HepG2 (cell line): ENCODE results near the gene ATG16L2. TPM values are rescaled to one million over a fixed set of nuclear protein-coding genes. Genes with fewer than 3 reads are reported as not detected.
A peak's percentile ranks its signal among the peaks of the same experiment; 100 is the strongest.

Experiments
- ATF1 ChIP-seq: IDR thresholded peaks from 2 replicates; pipeline ENCODE4 v1.6.1; 2016; ENCODE audit warnings: mild to moderate bottlenecking, control low read depth
- DMAP1 ChIP-seq: IDR thresholded peaks from 2 replicates; pipeline ENCODE4 v1.6.1; 2016
- EEA1 ChIP-seq: sonication (generic); formaldehyde crosslinking; IDR thresholded peaks from 2 replicates; pipeline ENCODE4 v1.5.1; 2020; ENCODE audit warnings: mild to moderate bottlenecking, missing genetic modification reagents, borderline replicate concordance
- ISL2 ChIP-seq: sonication (generic); formaldehyde crosslinking; IDR thresholded peaks from 2 replicates; pipeline ENCODE4 v1.5.0; 2020; ENCODE audit warnings: missing genetic modification reagents
- KLF9 ChIP-seq: IDR thresholded peaks from 2 replicates; pipeline ENCODE4 v1.6.1; 2016; ENCODE audit warnings: low read depth
- SAP130 ChIP-seq: IDR thresholded peaks from 2 replicates; pipeline ENCODE4 v1.6.1; 2016; ENCODE audit warnings: low read depth
- TP53 ChIP-seq: sonication (generic); formaldehyde crosslinking; conservative IDR thresholded peaks from 2 replicates; pipeline ENCODE4 v1.4.0; 2020; ENCODE audit warnings: missing genetic modification reagents
- ZFAT ChIP-seq: sonication (generic); formaldehyde crosslinking; conservative IDR thresholded peaks from 2 replicates; pipeline ENCODE4 v1.8.1; 2023; ENCODE audit warnings: missing genetic modification reagents, inconsistent platforms
- ZMAT3 ChIP-seq: sonication (generic); formaldehyde crosslinking; conservative IDR thresholded peaks from 2 replicates; pipeline ENCODE4 v1.7.0; 2021; ENCODE audit warnings: missing genetic modification reagents
- ZNF17 ChIP-seq: sonication (generic); formaldehyde crosslinking; IDR thresholded peaks from 2 replicates; pipeline ENCODE4 v1.5.0; 2020; ENCODE audit warnings: mild to moderate bottlenecking, missing genetic modification reagents
- ZNF552 ChIP-seq: sonication (generic); formaldehyde crosslinking; IDR thresholded peaks from 2 replicates; pipeline ENCODE4 v1.9.0; 2022; ENCODE audit warnings: missing genetic modification reagents, mild to moderate bottlenecking, borderline replicate concordance
- ZNF75D ChIP-seq: sonication (generic); formaldehyde crosslinking; IDR thresholded peaks from 2 replicates; pipeline ENCODE4 v1.8.1; 2023; ENCODE audit warnings: missing genetic modification reagents, mild to moderate bottlenecking, borderline replicate concordance
- ZNF772 ChIP-seq: sonication (generic); formaldehyde crosslinking; IDR thresholded peaks from 2 replicates; pipeline ENCODE4 v1.5.0; 2020; ENCODE audit warnings: mild to moderate bottlenecking, missing genetic modification reagents
- ZNF790 ChIP-seq: sonication (generic); formaldehyde crosslinking; IDR thresholded peaks from 2 replicates; pipeline ENCODE4 v1.8.0; 2022; ENCODE audit warnings: missing genetic modification reagents, mild to moderate bottlenecking, borderline replicate concordance
- polyA plus RNA-seq, 8 experiments: library from polyadenylated mRNA; depleted of rRNA in 3 of 8; stranded (reverse) in 7 of 8; unstranded in 1 of 8; fragments of >200 nt; fragmentation: Illumina TruSeq in 4 of 8; extraction: Trizol in 4 of 8; gene quantifications; 2 replicates each; pipeline versions ENCODE4 v1.2.1 to v1.2.3, GENCODE V29; 2011 to 2016; ENCODE audit warnings: low read depth in 4 of 8, missing spikeins in 1 of 8, mixed read lengths in 1 of 8; ENCODE audit not compliant: insufficient read depth in 1 of 8
- total RNA-seq, 5 experiments: library from RNA; depleted of rRNA; stranded (reverse); fragments of >200 nt; fragmentation: Illumina TruSeq; extraction: Trizol; gene quantifications; 2 replicates each; pipeline ENCODE4 v1.2.3, GENCODE V29; 2016; ENCODE audit warnings: low read depth in 1 of 5
- TF ChIP-seq, protein P1 (sequence below): sonication (generic); formaldehyde crosslinking; conservative IDR thresholded peaks from 2 replicates; pipeline ENCODE4 v1.4.0; 2020; ENCODE audit warnings: missing genetic modification reagents
- TF ChIP-seq, protein P2 (sequence below): sonication (generic); formaldehyde crosslinking; conservative IDR thresholded peaks from 2 replicates; pipeline ENCODE4 v1.4.0; 2020; ENCODE audit warnings: missing genetic modification reagents
- TF ChIP-seq, protein P3 (sequence below), 2 experiments: sonication (generic) in 1 of 2; formaldehyde crosslinking in 1 of 2; IDR thresholded peaks; 2 replicates each; pipeline versions ENCODE4 v1.6.1 to v1.9.0; 2014 to 2022; ENCODE audit warnings: antibody characterized with exemption in 1 of 2, borderline replicate concordance in 1 of 2, inconsistent platforms in 1 of 2, low read depth in 1 of 2, missing genetic modification reagents in 1 of 2
- TF ChIP-seq, protein P4 (sequence below): sonication (generic); formaldehyde crosslinking; IDR thresholded peaks from 2 replicates; pipeline ENCODE4 v1.4.0; 2020; ENCODE audit warnings: missing genetic modification reagents, borderline replicate concordance

Gene ATG16L2
- total and polyA plus RNA-seq, 2 of the 13 experiments (the other 11 are each of a cell fraction or from before 2014, with no cell fraction given) = 6.2 to 14.8 TPM

DNA sequence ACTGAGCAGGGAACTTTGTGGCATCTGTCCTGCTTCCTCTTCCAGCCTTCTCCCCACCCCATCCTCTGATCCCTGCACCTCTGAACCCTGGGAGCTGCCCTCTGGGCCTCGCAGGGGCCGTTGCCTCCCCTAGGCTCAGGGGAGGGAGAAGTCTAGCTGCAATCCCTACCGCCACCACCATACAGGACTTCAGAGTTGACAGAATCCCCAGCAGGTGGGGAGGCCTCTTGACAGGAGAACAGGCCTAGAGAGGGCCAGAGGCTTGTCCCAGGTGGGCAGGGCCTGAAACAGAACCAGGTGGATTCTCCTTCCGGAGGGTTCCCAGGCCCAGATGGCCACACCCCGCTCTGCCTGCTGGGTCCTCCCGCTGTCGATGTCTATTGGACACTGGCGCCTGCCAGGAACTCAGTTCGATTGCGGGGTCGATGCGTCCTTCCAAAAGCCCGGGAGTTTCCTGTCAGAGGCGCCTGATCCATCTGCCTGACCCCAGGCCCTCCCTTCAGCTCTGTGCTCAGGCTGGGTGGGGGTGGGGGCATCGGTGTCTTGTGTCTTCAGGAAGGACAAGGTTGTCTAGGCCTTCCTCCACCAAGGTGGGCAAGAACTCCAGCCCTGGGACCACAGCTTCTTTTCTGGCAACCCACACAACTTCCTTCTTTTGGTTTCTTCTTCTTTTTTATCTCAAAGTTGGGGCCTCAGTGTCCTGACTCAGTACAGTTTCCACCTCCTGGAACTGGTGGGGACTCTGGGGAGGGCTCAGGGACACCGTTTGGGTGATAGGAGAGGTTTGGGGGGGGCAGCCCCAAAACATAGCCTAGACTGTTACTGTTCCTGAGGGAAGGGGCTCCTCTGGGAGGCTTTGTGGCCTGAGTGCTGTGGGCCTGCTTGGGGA is 26.8 kb upstream of the ATG16L2 start (continued):
- TF ChIP-seq, protein P1, sequence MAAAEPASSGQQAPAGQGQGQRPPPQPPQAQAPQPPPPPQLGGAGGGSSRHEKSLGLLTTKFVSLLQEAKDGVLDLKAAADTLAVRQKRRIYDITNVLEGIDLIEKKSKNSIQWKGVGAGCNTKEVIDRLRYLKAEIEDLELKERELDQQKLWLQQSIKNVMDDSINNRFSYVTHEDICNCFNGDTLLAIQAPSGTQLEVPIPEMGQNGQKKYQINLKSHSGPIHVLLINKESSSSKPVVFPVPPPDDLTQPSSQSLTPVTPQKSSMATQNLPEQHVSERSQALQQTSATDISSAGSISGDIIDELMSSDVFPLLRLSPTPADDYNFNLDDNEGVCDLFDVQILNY (CRISPR knock-in tag) = no peak
- no peak for TF ChIP-seq ZNF75D (CRISPR knock-in tag)
- TF ChIP-seq KLF9 = peak; percentile 80; the same call in 1 of the 2 replicates
- no peak for TF ChIP-seq ZNF17
- TF ChIP-seq ATF1 = no peak
- TF ChIP-seq ZNF552 (CRISPR knock-in tag) = no peak
- no peak for TF ChIP-seq ISL2
- no peak for TF ChIP-seq ZFAT
- TF ChIP-seq, protein P2, sequence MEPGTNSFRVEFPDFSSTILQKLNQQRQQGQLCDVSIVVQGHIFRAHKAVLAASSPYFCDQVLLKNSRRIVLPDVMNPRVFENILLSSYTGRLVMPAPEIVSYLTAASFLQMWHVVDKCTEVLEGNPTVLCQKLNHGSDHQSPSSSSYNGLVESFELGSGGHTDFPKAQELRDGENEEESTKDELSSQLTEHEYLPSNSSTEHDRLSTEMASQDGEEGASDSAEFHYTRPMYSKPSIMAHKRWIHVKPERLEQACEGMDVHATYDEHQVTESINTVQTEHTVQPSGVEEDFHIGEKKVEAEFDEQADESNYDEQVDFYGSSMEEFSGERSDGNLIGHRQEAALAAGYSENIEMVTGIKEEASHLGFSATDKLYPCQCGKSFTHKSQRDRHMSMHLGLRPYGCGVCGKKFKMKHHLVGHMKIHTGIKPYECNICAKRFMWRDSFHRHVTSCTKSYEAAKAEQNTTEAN = no peak
- TF ChIP-seq SAP130 (CRISPR knock-in tag) = peak; percentile 89
- TF ChIP-seq ZNF772 = peak; percentile 16; the same call in 1 of the 2 replicates
- TF ChIP-seq, protein P3, sequence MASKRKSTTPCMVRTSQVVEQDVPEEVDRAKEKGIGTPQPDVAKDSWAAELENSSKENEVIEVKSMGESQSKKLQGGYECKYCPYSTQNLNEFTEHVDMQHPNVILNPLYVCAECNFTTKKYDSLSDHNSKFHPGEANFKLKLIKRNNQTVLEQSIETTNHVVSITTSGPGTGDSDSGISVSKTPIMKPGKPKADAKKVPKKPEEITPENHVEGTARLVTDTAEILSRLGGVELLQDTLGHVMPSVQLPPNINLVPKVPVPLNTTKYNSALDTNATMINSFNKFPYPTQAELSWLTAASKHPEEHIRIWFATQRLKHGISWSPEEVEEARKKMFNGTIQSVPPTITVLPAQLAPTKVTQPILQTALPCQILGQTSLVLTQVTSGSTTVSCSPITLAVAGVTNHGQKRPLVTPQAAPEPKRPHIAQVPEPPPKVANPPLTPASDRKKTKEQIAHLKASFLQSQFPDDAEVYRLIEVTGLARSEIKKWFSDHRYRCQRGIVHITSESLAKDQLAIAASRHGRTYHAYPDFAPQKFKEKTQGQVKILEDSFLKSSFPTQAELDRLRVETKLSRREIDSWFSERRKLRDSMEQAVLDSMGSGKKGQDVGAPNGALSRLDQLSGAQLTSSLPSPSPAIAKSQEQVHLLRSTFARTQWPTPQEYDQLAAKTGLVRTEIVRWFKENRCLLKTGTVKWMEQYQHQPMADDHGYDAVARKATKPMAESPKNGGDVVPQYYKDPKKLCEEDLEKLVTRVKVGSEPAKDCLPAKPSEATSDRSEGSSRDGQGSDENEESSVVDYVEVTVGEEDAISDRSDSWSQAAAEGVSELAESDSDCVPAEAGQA (IDR thresholded peaks at IDR 0.05; ENCODE audit: low read depth) = no peak
- TF ChIP-seq, protein P3 (CRISPR knock-in tag; IDR thresholded peaks at IDR 0.05; ENCODE audit: borderline replicate concordance) = no peak
- TF ChIP-seq ZNF790 = no peak
- TF ChIP-seq TP53 (CRISPR knock-in tag) = no peak
- no peak; the same call in 1 of the 2 replicates for TF ChIP-seq ZMAT3 (CRISPR knock-in tag)
- TF ChIP-seq, protein P4, sequence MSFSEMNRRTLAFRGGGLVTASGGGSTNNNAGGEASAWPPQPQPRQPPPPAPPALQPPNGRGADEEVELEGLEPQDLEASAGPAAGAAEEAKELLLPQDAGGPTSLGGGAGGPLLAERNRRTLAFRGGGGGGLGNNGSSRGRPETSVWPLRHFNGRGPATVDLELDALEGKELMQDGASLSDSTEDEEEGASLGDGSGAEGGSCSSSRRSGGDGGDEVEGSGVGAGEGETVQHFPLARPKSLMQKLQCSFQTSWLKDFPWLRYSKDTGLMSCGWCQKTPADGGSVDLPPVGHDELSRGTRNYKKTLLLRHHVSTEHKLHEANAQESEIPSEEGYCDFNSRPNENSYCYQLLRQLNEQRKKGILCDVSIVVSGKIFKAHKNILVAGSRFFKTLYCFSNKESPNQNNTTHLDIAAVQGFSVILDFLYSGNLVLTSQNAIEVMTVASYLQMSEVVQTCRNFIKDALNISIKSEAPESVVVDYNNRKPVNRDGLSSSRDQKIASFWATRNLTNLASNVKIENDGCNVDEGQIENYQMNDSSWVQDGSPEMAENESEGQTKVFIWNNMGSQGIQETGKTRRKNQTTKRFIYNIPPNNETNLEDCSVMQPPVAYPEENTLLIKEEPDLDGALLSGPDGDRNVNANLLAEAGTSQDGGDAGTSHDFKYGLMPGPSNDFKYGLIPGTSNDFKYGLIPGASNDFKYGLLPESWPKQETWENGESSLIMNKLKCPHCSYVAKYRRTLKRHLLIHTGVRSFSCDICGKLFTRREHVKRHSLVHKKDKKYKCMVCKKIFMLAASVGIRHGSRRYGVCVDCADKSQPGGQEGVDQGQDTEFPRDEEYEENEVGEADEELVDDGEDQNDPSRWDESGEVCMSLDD (CRISPR knock-in tag) = no peak
- no peak; the same call in 1 of the 2 replicates for TF ChIP-seq DMAP1 (CRISPR knock-in tag)
- TF ChIP-seq EEA1 (CRISPR knock-in tag) = no peak
